Suppressor macrophage (primary cell): ENCODE data around the gene SSPN.

Experiments used
- DNase-seq, 4 experiments: peaks; one replicate each; pipeline ENCODE4 v3.0.0-alpha.2; 2020 to 2022

SSPN gene

GRCh38 chr12:26187014-26187798 lies 8.2 kb upstream of the SSPN start:
- peak in 2 of 4 experiments; percentile 5 to 15 for DNase-seq

DNA sequence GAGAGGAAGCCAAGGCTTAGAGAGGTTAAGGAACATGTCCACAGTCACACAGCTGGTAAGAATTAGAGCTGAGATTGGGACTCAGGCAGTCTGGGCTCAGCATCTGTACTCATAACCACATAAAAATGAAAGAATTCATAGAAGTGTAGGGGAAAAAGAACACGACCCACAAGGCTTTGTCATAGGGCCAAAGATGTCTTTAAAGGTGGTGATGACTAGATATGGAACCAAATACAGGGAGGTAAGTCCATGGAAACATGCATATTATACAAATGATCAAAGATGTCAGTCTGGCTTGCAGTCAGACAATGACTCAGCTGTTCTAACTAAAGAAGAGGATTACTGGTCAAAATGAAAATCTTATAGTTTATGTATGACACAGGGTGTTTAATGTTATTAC lies 7.2 kb upstream of the SSPN start:
- DNase-seq: no peak

DNA sequence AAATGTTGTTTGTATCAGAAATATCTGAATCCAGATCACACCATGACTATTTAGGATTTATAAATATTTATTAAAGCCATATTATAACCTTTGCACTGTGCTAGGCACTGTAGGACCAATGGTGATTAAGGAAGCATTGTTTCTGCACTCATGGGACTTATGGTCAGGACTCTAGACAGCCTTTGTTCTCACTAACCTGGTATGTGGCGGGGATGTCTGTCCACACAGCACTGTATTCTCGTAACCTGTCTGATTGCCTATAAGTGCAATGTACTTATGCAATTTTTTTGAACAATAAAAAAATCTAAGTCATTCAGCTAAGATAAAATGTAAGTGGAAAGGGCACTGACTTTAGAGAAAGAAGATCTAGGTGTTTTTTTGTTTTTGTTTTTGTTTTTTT lies 6.7 kb upstream of the SSPN start:
- no peak for DNase-seq

DNA sequence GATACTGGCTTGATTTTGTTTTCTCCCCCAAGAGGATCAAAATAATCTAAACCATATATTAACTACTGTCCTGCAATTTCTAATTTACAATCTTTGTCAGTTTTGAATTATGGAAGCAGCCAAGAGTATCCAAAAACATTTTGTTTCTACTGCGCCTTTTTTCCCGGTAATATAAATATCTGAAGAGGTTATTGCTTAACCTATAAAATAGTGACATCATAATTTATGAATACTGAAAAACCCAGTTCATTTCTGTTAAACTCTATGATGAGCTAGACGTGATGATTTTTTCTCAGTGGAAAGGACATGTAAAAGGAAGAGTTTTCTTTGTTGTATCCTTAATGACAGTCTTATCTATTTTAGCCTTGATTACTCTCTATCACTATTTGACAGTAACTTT lies 3.2 kb upstream of the SSPN start:
- no peak for DNase-seq

DNA sequence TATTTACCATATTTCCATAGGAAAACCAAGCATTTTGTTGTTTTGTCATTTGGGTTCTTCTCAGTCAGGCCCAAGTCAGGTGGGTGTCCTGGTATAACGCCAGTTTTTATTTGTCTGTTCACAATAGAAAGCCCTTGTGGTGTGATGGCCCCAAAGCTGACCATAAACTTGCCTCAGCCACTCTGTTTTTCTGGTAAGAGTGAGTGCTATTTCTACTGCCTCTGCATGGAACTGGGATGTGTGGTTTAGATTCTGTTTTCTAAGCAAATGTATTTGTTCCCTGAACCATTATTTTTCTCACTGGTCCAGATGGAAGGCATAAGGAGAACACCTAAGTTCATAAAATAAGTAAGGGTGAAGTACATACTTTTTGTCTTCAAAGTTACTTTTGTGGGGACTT lies 1.8 kb upstream of the SSPN start:
- DNase-seq: no peak

DNA sequence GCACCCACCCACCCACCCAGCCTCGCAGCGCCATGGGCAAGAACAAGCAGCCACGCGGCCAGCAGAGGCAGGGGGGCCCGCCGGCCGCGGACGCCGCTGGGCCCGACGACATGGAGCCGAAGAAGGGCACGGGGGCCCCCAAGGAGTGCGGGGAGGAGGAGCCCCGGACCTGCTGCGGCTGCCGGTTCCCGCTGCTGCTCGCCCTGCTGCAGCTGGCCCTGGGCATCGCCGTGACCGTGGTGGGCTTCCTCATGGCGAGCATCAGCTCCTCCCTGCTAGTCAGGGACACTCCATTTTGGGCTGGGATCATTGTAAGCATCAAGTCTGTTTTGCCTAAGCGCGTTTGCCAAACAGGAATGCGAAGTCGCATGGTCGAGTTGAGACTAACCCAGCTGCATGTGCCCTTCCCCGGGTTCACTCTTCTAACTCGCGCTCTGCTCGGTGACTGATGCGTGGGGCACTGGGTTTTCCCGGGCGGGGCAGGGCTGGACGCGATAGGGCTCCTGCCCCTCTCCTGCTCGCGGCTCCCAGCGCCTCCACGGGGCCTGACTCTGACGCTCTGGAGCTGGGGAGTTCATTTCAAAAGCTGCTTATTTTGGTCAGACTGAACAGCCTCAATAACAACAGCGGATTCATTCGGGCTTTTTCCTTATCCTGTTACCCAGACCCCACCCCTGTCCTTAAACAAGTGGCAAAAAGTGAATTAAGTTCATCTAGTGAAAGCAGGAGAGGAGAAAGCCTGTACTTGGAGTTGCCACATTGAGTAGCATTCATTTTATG lies 458 bp downstream of the SSPN start:
- peak; percentile 26 to 64 (median 40) for DNase-seq

DNA sequence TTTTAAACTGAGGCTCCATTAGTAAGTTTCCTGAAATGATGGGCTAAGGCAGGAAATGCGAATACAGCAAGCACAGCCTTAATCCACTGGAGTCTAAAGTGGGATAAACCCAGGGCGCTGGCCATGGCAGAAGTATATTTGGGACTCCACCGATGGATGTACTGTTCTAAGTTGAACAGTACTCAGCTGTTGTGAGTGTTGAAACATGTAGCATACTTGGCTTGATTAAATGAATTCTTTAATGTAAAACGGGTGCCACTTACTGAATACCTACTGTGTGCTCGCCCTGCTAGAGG lies 996 bp downstream of the SSPN start:
- DNase-seq: no peak

DNA sequence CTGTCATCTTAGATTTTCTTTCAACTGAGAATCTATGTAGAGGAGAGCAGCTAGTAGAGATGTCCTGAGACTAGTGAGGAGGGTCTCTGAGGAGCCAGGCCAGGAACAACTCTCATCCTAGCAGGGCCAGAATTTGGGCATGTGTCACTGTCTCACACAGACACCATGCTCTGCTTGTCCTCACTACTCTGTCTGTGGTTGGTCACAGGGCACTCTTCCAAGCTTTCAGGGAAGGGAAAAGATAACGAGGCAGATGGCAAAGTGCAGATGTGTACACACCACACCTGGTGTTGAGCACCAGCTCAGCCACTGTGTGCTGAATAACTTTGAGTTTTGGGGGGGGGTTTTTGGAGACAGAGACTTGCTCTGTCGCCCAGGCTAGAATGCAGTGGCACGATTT lies 2.5 kb downstream of the SSPN start:
- DNase-seq: no peak

- DNase-seq: no peak
Measured at GRCh38 chr12:26198742-26199141, 3.4 kb downstream of the SSPN start.

GRCh38 chr12:26203167-26203780 lies 7.9 kb downstream of the SSPN start:
- no peak for DNase-seq

DNA sequence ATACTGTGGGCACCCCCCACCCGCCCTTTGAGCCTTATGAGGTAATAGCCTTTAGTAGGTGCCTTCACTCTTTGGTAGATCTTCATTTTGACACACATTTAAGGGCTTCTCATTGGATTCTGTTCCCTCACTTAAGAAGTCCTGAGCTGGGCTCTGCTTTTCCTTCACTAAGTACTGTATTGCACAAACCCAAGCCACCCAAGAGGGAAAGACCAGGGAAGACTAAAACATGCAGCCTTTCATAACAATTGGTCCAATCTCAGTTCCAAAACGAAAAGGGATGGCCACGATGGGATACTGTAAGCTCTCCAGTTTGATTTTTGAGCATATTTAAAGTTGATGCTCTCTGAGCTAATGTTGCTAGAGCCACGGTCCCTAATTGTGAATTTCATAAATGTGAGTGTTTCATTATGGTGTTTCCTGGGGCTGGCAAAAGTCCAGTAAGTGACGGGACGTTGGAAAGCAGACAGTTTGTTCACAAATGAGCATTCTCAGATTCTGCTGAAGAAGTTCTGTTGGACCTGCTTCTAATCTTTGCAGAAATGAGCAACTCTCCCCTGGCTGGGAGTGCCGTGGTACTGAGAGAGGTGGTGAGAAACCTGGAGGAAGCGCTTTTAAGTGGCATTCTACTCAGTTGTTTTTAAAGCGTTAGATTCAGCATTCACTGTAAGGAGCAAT lies 9.4 kb downstream of the SSPN start:
- no peak for DNase-seq

DNA sequence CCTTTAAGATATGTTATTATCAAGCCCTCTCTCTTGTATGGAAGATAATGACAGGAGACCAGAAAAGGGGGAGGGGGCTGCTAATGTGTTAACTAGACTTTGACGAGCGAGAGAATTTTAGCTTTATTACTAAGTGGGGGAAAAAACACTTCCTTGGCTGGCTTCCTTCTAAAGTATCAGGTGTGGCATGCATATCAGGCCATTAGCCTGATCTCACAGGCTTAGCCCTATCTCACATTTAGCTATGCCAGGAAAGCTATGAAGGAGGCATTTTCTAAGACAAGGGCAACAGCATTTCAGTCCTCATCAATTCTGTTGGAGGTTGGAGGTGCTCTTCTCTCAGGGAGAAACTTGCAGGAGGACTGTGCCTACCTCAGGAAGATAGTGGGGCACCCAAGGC lies 9.9 kb downstream of the SSPN start:
- no peak for DNase-seq

DNA sequence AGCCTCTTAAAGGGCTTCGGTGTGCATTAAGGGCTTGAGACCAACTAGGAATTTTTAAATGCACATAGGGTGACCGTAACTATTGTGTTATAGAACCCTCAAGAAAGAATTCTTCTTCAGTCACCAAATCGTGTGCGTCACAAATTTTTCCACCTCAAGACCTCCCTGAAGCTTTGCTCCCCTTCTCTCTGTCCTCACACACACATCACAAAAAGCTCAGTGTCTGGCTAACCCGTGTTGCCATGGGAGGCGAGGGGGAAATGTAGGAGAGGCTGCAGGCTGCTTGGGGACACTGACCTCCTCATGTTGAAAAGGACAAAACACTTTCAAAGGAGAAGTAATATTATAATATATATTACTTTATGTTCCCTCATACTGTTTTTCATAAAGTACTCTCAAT lies 10.6 kb downstream of the SSPN start:
- no peak for DNase-seq

DNA sequence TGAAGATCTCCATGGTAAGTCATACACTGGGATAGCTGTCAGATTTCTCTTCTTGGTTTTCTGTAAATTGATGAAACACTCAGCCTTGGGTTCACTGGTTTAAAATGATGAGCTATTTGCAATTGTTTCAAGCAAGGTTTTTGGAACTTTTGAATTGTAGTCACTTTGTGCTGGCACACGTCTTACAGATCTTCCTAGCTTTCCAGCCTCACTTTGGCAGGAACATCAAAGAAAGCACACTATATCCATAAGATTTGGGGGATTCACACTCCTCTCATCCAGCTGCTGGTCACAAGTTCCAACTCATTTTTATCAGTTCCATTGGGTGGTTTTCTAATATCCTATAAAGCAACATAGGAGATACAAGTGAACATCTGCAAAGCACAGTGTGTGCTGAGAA lies 16.0 kb downstream of the SSPN start:
- no peak for DNase-seq

DNA sequence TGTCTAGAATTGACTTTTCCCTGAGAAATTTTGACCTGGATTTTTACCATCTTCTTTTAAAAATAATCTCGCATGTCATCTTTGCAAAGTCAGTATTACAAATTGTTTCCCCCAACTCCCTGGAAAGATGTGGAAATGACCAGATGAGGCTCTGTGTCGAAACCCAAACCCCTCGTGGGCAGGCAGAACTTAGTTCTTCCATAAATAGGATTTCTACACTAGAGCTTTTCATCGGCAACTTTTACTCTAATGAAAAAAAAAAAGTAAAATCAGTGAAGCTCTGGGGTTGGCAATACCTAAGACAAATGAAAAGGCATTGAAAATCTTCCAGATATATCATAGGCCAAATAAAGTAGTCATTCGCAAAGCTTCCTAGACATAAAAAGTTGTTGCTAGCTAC lies 17.0 kb downstream of the SSPN start:
- peak; percentile 40 to 69 (median 61) for DNase-seq

DNA sequence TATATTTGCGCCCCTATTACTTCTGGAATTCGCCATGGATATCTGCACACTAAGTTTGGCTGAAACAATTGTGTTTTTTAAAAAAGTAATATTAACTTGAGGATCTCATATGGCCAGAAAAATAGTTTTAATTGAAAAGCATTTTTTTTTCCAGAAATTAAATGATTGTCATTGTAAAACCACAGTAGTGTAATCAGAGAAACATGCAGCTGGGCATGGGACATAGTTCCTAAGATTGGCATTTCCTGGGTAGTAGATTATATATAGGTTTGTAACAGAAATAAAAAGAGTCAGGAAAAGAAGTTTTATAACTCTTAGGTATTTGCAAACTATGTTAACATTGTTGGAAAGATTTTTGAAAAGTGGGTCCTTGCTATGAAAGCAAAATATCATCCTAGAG lies 17.6 kb downstream of the SSPN start:
- DNase-seq: no peak

DNA sequence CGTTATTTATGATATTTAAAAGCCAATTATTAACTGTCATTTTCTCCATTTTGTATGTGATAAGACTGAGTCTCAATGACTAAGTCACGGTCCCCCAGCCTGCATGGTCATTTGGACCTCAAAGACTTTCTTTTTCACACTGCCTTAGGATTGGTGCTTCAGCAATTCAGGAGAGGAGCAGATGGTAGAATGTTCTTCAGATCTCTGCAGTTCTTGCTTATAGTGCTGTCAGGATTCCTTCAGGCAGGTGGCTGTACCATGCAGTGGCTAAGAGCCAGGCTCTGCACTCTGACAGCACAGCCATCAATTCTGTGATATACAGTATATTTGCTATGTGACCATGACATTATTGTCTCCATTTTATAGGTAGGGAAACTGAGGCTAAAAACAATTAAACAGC lies 18.7 kb downstream of the SSPN start:
- no peak for DNase-seq

GRCh38 chr12:26219736-26220135 lies 24.4 kb downstream of the SSPN start:
- DNase-seq: no peak

DNA sequence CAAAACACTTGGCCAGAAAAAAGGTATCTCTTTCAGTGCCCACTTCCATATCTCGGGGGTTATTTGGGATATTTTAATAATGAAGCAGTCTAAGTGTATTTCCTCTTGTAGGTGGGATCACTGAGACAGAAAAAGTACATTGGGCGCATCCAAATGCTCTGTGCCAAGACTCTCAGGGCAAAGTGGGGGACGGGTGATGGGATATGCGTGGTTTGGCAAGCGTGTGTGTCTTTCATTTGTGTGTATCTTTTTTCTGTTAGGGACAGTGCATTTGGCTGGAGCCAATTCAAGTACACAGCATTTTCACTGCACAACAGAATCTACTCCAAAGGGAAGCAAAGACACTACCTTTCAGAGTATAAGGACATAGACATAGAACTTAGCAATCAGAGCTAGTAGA lies 29.3 kb downstream of the SSPN start:
- DNase-seq: no peak

- no peak for DNase-seq
Measured at GRCh38 chr12:26226122-26226521, 30.7 kb downstream of the SSPN start.

DNA sequence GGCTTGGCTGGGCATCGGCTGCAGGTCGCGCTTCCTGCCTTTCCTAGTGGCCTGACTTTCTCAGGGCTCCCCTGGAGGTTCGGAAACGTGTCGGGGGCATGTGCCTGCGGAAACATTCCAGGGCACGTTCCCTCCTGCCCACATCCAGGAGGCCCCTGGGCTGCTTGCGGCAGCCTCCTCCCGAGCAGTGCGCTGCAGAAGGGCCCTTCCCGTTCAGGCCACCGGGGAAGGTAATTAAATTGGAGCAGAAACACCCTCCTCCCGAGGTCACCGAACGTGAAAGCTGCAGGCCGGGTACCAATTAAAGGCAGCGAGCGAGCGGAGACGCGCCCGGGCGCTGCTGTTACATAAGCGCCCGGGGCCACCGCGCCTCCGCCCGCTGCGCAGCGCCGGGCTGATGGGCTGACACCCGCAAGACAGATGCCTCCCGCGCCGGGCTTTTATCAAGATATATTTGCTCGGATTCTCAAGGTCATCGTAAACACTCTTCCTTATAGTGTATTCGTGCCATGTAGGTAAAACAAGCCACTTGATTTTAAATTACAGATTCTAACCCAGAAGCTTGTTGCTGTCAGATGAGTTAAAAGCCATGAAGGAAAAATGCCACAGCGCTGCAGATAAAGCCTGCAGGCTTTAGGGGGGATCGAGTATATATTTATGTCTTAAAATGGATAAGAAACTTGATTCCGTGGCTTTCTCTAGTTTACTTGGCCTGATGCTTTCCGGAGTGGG lies 31.4 kb downstream of the SSPN start:
- DNase-seq: peak; percentile 9 to 64 (median 31)

- DNase-seq: no peak
Measured at GRCh38 chr12:26227361-26227745, 32.0 kb downstream of the SSPN start.

DNA sequence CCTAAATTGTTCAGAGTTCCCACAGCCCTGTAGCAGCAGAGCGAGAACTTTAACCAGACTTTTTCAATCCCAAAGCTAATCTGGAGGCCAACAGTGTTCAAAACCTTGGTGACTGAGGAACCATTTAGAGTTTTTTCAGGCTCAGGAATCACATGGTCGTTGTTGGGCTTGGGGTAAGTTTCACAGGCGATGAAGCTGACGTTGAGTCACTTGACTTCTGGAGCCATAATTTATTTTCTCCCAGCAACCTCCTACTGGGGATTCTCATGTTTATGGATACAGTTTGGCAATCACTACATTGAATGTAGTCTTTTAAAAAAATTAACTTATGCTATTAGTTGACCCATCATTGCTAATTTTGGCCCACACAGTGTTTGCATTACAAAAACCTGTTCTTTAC lies 34.5 kb downstream of the SSPN start:
- DNase-seq: no peak
